Stomach (tissue), 9 donors: Measurements from ENCODE around the gene C19orf81. TPM values are rescaled to one million over a fixed set of nuclear protein-coding genes. Genes with fewer than 3 reads are reported as not detected.

ENCODE experiments used
- DNase-seq, 2 donors: peaks; one replicate each; pipeline versions ENCODE4 v3.0.0 to v3.0.0-alpha.2; 2013 to 2019
- H3K27ac ChIP-seq, 5 donors: fragments of 200-600 bp in 4 of 5; sonication (generic) in 4 of 5; one replicate each; pipeline ENCODE4 v1.5.1; 2013 to 2019; ENCODE audit warnings: mild to moderate bottlenecking in 1 of 5, moderate library complexity in 1 of 5
- H3K27me3 ChIP-seq, 3 donors: fragments of 200-600 bp; sonication (generic); one replicate each; pipeline ENCODE4 v1.5.1; 2017 to 2019; ENCODE audit warnings: mixed run types in 1 of 3
- H3K36me3 ChIP-seq, 4 donors: fragments of 200-600 bp; sonication (generic); 1 replicate in 3 of 4; 2 replicates in 1 of 4; pipeline ENCODE4 v1.5.1; 2016 to 2019
- H3K4me1 ChIP-seq, 4 donors: fragments of 200-600 bp; sonication (generic); one replicate each; pipeline ENCODE4 v1.5.1; 2016 to 2019
- H3K4me3 ChIP-seq, 4 donors: fragments of 200-600 bp; sonication (generic) in 3 of 4; one replicate each; pipeline ENCODE4 v1.5.1; 2016 to 2019; ENCODE audit warnings: mild to moderate bottlenecking in 1 of 4
- H3K9me3 ChIP-seq, 4 donors: fragments of 200-600 bp; sonication (generic); one replicate each; pipeline ENCODE4 v1.5.1; 2016 to 2019
- EP300 ChIP-seq: sonication (generic); formaldehyde crosslinking; IDR thresholded peaks from one replicate; pipeline ENCODE4 v1.6.1; 2017; ENCODE audit warnings: antibody characterized with exemption
- POLR2A ChIP-seq, 4 donors: fragments of 450-650 bp; IDR thresholded peaks; one replicate each; pipeline ENCODE4 v1.6.1; 2016; ENCODE audit warnings: antibody characterized with exemption in 4 of 4, control low read depth in 2 of 4, mild to moderate bottlenecking in 1 of 4, moderate library complexity in 1 of 4
- POLR2AphosphoS5 ChIP-seq, 3 donors: sonication (generic); formaldehyde crosslinking; IDR thresholded peaks; one replicate each; pipeline ENCODE4 v1.6.1; 2016; ENCODE audit warnings: antibody characterized with exemption in 3 of 3
- WGBS, 5 donors: extraction: QIAGEN DNeasy Blood & Tissue Kit in 3 of 5; methylation state at CpG; one replicate each; pipeline versions ENCODE4 v1.1.5 to v1.1.7; 2013 to 2018; 5-methylcytosine and 5-hydroxymethylcytosine counted together
- intact Hi-C: fragments of 100-400 bp; cut with DNase I; formaldehyde crosslinking; loops from one replicate; pipeline ENCODE4 v1.15.1; 2023; ENCODE audit warnings: low total_unique reads
- polyA plus RNA-seq, 3 donors: library from polyadenylated mRNA; stranded (reverse); fragments of 200-250 nt; gene quantifications; one replicate each; pipeline ENCODE4 v1.2.3, GENCODE V29; 2013
- total RNA-seq, 5 donors: library from RNA; depleted of rRNA; stranded (reverse); fragments of >200 nt; gene quantifications; one replicate each; pipeline versions ENCODE4 v1.1.0 to v1.2.3, GENCODE V29; 2014 to 2016
- TF ChIP-seq, protein P1 (sequence below), 7 experiments: fragments of 450-650 bp in 4 of 7; fragments of 200-600 bp in 3 of 7; sonication (generic) in 3 of 7; IDR thresholded peaks; one replicate each; pipeline ENCODE4 v1.5.1; 2016 to 2019; ENCODE audit warnings: antibody characterized with exemption in 7 of 7, control low read depth in 2 of 7, mild to moderate bottlenecking in 1 of 7
- donor health status: healthy with polysubstance abuse.
- donor health status: Bipolar disorder and iron deficiency.
- donor health status: healthy.

The C19orf81 gene
- total and polyA plus RNA-seq, 8 donors, result 2.3 TPM; not detected in 7

DNA sequence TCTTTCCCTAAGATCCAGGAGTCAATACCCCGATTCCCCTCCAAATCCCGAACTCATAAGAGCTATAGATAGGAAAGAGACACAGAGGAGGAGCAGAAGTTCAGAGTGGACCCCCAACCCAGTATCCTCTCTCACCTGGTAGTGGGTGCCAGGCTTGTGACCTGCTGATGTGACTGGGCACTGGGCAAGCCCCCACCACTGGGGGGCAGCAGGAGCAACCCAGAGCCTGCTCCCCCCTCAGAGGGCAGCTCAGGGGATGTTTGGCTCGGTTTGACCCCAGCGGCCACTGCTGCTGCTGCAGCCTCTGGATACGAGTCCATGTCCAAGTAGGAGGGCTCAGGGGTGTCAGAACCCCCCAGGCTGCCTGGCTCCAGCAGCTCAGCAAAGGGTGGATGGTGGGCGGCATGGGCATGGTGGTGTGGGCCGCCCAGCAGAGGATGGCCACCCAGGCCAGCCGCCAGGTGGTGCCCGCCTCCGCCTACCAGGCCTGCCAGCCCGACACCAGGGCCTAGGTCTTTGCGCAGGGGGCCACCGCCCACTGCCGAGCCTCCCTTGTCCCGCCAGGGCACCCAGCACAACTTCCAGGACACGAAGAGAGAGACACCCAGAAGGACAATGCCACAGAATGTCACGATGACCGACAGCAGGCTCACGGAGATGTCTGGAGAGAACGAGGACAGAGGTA, 17.0 kb upstream of the C19orf81 start:
- Histone ChIP-seq H3K9me3 (peaks cover 7 to 40% (median 35%) of the 10 kb centered on the region in 4 donors), H3K36me3 (no peaks in the 10 kb centered on the region), H3K27ac (no peak overlapping the region), H3K4me3 (no peak overlapping the region), H3K27me3 (peaks cover 0 to 48% (median 10%) of the 10 kb centered on the region in 3 donors), H3K4me1 (no peaks in the 10 kb centered on the region)
- TF ChIP-seq EP300, result no peak
- no peak for TF ChIP-seq POLR2A (IDR thresholded peaks at IDR 0.05)
- TF ChIP-seq, protein P1, sequence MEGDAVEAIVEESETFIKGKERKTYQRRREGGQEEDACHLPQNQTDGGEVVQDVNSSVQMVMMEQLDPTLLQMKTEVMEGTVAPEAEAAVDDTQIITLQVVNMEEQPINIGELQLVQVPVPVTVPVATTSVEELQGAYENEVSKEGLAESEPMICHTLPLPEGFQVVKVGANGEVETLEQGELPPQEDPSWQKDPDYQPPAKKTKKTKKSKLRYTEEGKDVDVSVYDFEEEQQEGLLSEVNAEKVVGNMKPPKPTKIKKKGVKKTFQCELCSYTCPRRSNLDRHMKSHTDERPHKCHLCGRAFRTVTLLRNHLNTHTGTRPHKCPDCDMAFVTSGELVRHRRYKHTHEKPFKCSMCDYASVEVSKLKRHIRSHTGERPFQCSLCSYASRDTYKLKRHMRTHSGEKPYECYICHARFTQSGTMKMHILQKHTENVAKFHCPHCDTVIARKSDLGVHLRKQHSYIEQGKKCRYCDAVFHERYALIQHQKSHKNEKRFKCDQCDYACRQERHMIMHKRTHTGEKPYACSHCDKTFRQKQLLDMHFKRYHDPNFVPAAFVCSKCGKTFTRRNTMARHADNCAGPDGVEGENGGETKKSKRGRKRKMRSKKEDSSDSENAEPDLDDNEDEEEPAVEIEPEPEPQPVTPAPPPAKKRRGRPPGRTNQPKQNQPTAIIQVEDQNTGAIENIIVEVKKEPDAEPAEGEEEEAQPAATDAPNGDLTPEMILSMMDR (IDR thresholded peaks at IDR 0.05), result no peak
- TF ChIP-seq POLR2AphosphoS5 (IDR thresholded peaks at IDR 0.05), result no peak
- intact Hi-C loops, result no loop called here
- 66 to 79% (median 74%) methylated on average over 16 to 20 of the region's 20 CpGs for WGBS, 5 donors
- DNase-seq, result no peak

DNA sequence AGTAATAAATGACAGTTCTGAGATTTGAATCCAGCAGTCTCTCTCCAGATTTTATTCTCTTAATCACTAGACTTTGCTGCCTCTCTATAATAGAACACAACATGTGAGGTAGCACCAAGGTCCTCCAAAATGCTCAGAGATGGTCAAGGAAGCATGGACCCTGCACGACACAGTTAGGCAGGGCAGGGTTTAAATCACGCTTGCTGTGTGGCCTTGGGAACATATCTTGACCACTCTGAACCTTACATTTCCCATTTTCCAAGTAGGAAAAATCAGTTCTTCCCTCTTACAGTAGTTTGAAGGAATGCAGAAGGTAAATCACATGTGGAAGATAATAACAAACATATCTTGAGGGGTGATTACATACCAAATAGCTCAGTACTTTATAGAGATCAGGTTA, 15.9 kb upstream of the C19orf81 start:
- Histone ChIP-seq H3K4me3 (no peak overlapping the region), H3K9me3 (peaks cover 7 to 40% (median 35%) of the 10 kb centered on the region in 4 donors), H3K27ac (no peak overlapping the region), H3K4me1 (no peaks in the 10 kb centered on the region), H3K36me3 (no peaks in the 10 kb centered on the region), H3K27me3 (peaks cover 0 to 59% (median 12%) of the 10 kb centered on the region in 3 donors)
- 58 to 82% (median 74%) methylated on average over 2 of the region's 2 CpGs for WGBS, 5 donors
- DNase-seq, result no peak
- TF ChIP-seq EP300 (no peak), POLR2A (IDR thresholded peaks at IDR 0.05) (no peak), POLR2AphosphoS5 (IDR thresholded peaks at IDR 0.05) (no peak)
- TF ChIP-seq, protein P1 (IDR thresholded peaks at IDR 0.05), result no peak
- intact Hi-C loops, result no loop called here

DNA sequence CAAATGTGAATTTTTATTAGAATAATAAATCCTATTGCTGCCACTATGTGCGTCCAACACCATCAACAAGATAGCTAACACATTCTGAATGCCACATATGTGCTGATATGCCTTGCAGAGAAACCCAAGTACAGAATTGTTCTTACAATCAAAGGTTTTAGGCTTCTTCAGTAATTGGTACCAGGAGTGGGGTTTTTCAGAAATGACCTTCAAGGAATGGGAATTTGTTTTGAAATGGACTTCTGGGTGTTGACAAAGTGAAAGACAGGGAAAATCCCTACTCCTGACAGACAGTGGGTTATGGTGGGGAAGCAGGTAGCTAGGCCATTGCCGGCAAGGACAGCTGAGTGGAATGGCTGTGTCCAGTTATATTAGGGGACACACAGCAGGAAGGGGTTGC, 15.3 kb upstream of the C19orf81 start:
- intact Hi-C loops, result no loop called here
- TF ChIP-seq POLR2A (IDR thresholded peaks at IDR 0.05), result no peak
- no peak for TF ChIP-seq POLR2AphosphoS5 (IDR thresholded peaks at IDR 0.05)
- TF ChIP-seq, protein P1 (IDR thresholded peaks at IDR 0.05), result no peak
- TF ChIP-seq EP300, result no peak
- Histone ChIP-seq H3K27me3 (peaks cover 0 to 65% (median 17%) of the 10 kb centered on the region in 3 donors), H3K36me3 (no peaks in the 10 kb centered on the region), H3K9me3 (peaks cover 7 to 40% (median 35%) of the 10 kb centered on the region in 4 donors), H3K4me1 (peaks cover 0 to 4% (median 2%) of the 10 kb centered on the region in 4 donors), H3K27ac (no peak overlapping the region), H3K4me3 (no peak overlapping the region)
- 88 to 99% (median 98%) methylated on average over 2 of the region's 2 CpGs for WGBS, 5 donors
- DNase-seq, result no peak

GRCh38 chr19:50636317-50637085, 12.7 kb upstream of the C19orf81 start:
- intact Hi-C loops, result no loop called here
- 73 to 78% (median 74%) methylated on average over 5 of the region's 5 CpGs for WGBS, 5 donors

More at GRCh38 chr19:50636317-50637085, 12.7 kb upstream of the C19orf81 start:
- TF ChIP-seq POLR2A (IDR thresholded peaks at IDR 0.05) (no peak), POLR2AphosphoS5 (IDR thresholded peaks at IDR 0.05) (no peak), EP300 (no peak)
- TF ChIP-seq, protein P1 (IDR thresholded peaks at IDR 0.05), result no peak
- no peak for DNase-seq
- H3K27me3 ChIP-seq, result peaks cover 0 to 69% (median 30%) of the 10 kb centered on the region in 3 donors
- no peaks in the 10 kb centered on the region for H3K36me3 ChIP-seq
- H3K4me1 ChIP-seq, result peaks cover 0 to 14% (median 5%) of the 10 kb centered on the region in 4 donors
- H3K9me3 ChIP-seq, result peaks cover 7 to 40% (median 35%) of the 10 kb centered on the region in 4 donors
- H3K27ac ChIP-seq, result no peak overlapping the region
- no peak overlapping the region for H3K4me3 ChIP-seq
